ENCODE measurements around the gene DTNBP1. TPM values are rescaled to one million over a fixed set of nuclear protein-coding genes. Genes with fewer than 3 reads are reported as not detected.
A peak's percentile ranks its signal among the peaks of the same experiment; 100 is the strongest.

DTNBP1 gene
- total RNA-seq, 1 experiment from 2014 or later, result 5.4 TPM

- DNase-seq (ENCODE audit: low spot score), result no peak
- in situ Hi-C loops (cut with HindIII; ENCODE audit: low sequenced_read_pairs), result no loop called here
Observed at GRCh38 chr6:15480525-15480924, 182.3 kb downstream of the DTNBP1 start.

- in situ Hi-C loops (cut with HindIII; ENCODE audit: low sequenced_read_pairs), result no loop called here
- peak; percentile 86 for DNase-seq (ENCODE audit: low spot score)
Observed at GRCh38 chr6:15479761-15480160, 183.1 kb downstream of the DTNBP1 start.

GRCh38 chr6:15477746-15478145, 185.1 kb downstream of the DTNBP1 start:
- no peak for DNase-seq (ENCODE audit: low spot score)
- in situ Hi-C loops (cut with HindIII; ENCODE audit: low sequenced_read_pairs), result no loop called here

- no peak for DNase-seq (ENCODE audit: low spot score)
- in situ Hi-C loops (cut with HindIII; ENCODE audit: low sequenced_read_pairs), result no loop called here
Observed at GRCh38 chr6:15476631-15477380, 186.0 kb downstream of the DTNBP1 start.

GRCh38 chr6:15475872-15476271, 187.0 kb downstream of the DTNBP1 start:
- in situ Hi-C loops (cut with HindIII; ENCODE audit: low sequenced_read_pairs), result no loop called here

GRCh38 chr6:15475261-15475660, 187.6 kb downstream of the DTNBP1 start:
- in situ Hi-C loops (cut with HindIII; ENCODE audit: low sequenced_read_pairs), result no loop called here
- no peak for DNase-seq (ENCODE audit: low spot score)

More at GRCh38 chr6:15475872-15476271, 187.0 kb downstream of the DTNBP1 start:
- no peak for DNase-seq (ENCODE audit: low spot score)

GRCh38 chr6:15474196-15474595, 188.6 kb downstream of the DTNBP1 start:
- in situ Hi-C loops (cut with HindIII; ENCODE audit: low sequenced_read_pairs), result no loop called here
- no peak for DNase-seq (ENCODE audit: low spot score)

GRCh38 chr6:15473741-15474161, 189.1 kb downstream of the DTNBP1 start:
- peak; percentile 70 for DNase-seq (ENCODE audit: low spot score)
- in situ Hi-C loops (cut with HindIII; ENCODE audit: low sequenced_read_pairs), result no loop called here

GRCh38 chr6:15473174-15473573, 189.7 kb downstream of the DTNBP1 start:
- no peak for DNase-seq (ENCODE audit: low spot score)
- in situ Hi-C loops (cut with HindIII; ENCODE audit: low sequenced_read_pairs), result no loop called here
